Measurements from ENCODE around the gene ITGA11. TPM values are rescaled to one million over a fixed set of nuclear protein-coding genes. Genes with fewer than 3 reads are reported as not detected.
"Not testable (repeated sequence)": the region's sequence is repeated elsewhere in the genome, so short reads cannot be mapped to it uniquely, and the experiment has no call there.

Gene ITGA11
- polyA plus RNA-seq, 1 donor, result 3.7 TPM

GRCh38 chr15:68410466-68411342 lies 21.3 kb downstream of the ITGA11 start:
- no peak for DNase-seq (ENCODE audit: low read depth)

GRCh38 chr15:68409736-68410370 lies 22.1 kb downstream of the ITGA11 start:
- no peak for DNase-seq (ENCODE audit: low read depth)

- DNase-seq (ENCODE audit: low read depth), result no peak
Measured at GRCh38 chr15:68408971-68409370, 23.0 kb downstream of the ITGA11 start.

GRCh38 chr15:68407886-68408881 lies 23.8 kb downstream of the ITGA11 start:
- no peak for DNase-seq (ENCODE audit: low read depth)

- no peak for DNase-seq (ENCODE audit: low read depth)
Measured at GRCh38 chr15:68407141-68407885, 24.6 kb downstream of the ITGA11 start.

GRCh38 chr15:68405378-68406250 lies 26.3 kb downstream of the ITGA11 start:
- no peak for DNase-seq (ENCODE audit: low read depth)

GRCh38 chr15:68404056-68404798 lies 27.7 kb downstream of the ITGA11 start:
- no peak for DNase-seq (ENCODE audit: low read depth)

GRCh38 chr15:68403161-68403941 lies 28.6 kb downstream of the ITGA11 start:
- DNase-seq (ENCODE audit: low read depth), result no peak

GRCh38 chr15:68402432-68403160 lies 29.4 kb downstream of the ITGA11 start:
- DNase-seq (ENCODE audit: low read depth), result no peak

- DNase-seq (ENCODE audit: low read depth), result no peak
Measured at GRCh38 chr15:68401496-68402431, 30.2 kb downstream of the ITGA11 start.

GRCh38 chr15:68400066-68400456 lies 31.9 kb downstream of the ITGA11 start:
- no peak for DNase-seq (ENCODE audit: low read depth)

GRCh38 chr15:68399096-68400065 lies 32.6 kb downstream of the ITGA11 start:
- DNase-seq (ENCODE audit: low read depth), result no peak

- DNase-seq (ENCODE audit: low read depth), result not testable (repeated sequence)
Measured at GRCh38 chr15:68397999-68398398, 34.0 kb downstream of the ITGA11 start.

GRCh38 chr15:68396068-68396467 lies 35.9 kb downstream of the ITGA11 start:
- DNase-seq (ENCODE audit: low read depth), result no peak

GRCh38 chr15:68391121-68391520 lies 40.8 kb downstream of the ITGA11 start:
- DNase-seq (ENCODE audit: low read depth), result no peak

Measured in forelimb muscle (tissue), 1 donor.